ENCODE data around the gene ITPK1. TPM values are rescaled to one million over a fixed set of nuclear protein-coding genes. Genes with fewer than 3 reads are reported as not detected.

The ITPK1 gene
- total RNA-seq, 1 experiment from 2014 or later, result 57.0 TPM

DNA sequence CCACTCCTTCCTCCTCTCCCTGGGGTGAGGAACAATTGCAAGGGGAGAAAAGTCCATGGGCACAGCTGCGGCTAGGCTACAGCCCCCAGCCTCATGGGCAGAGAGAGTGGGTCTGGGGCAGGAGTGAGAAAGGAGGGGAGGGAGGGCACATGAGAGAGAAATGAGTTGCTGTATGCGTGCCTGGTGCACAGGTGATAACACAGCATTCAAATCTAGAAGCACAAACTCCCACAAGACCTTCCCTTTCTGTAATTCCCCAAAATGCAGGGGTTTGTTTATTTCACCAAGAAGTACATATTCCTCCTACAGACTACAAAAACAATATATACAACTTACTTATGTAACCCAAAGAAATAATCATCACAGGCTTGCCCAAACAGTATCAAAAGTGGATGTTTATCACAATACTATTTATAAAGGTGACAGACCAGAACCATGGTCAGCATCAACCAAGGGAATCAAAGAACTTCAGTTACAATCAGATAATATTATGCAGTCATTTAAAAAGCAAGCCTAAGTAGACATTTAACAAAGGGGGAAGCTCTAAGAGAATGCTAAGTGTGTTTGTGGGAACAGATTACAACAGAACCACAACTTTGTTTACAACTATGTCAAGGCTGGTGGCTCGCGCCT is 54.2 kb downstream of the ITPK1 start:
- no peak for DNase-seq (ENCODE audit: low read depth)

DNA sequence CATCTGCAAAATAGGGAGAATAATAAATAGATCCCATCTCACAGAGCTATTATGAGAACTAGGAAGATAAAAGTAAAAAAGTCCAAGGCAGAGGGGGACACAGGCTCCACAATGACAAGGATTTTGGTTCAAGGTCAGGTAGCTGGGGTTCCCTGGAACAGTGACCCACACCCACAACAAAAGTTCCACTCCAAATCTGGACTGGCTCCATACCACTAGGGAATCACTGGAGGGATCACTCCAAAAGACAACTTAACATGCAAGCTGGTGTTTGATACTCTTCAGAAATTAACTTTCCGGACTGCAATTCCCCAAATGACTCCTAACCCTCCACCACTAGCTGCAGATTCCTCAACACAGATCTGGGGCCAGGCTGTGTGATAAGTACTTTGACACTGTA is 54.9 kb downstream of the ITPK1 start:
- DNase-seq (ENCODE audit: low read depth), result no peak

GRCh38 chr14:93059917-93060545 is 55.7 kb downstream of the ITPK1 start:
- DNase-seq (ENCODE audit: low read depth), result no peak

GRCh38 chr14:93059260-93059659 is 56.5 kb downstream of the ITPK1 start:
- no peak for DNase-seq (ENCODE audit: low read depth)

DNA sequence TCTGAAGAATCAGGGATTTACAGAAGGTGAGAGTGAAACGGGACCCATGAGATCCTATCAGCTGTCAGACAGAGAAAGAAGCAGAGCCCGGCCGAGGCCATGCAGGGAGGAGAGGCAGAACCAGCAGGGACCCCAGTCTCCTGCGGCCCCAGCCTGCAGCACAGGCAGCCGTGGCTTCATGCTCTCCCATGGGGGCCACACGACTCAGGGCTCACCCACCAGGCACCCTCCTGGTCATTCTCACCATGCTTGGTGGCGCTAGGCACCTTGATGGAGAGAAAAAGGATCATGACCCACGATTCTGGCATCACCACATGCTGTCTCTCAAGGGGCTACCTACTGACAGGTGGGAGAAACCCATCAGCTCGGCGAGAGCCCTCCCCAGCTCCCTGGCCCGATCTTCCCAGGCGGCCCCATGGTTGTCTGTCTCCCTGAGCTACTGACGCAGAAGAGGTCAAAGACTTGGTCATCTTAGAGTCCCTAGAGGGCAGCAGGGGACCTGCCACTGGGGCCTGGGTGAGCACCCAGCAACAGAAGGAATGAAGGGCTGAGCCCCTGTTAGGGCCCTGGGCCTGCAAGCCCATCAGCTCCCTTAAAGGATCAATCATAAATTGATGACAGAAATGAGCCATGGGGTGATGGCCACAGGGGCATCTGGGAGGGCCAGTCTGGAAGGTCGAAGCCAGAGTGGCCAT is 58.0 kb downstream of the ITPK1 start:
- no peak for DNase-seq (ENCODE audit: low read depth)

DNA sequence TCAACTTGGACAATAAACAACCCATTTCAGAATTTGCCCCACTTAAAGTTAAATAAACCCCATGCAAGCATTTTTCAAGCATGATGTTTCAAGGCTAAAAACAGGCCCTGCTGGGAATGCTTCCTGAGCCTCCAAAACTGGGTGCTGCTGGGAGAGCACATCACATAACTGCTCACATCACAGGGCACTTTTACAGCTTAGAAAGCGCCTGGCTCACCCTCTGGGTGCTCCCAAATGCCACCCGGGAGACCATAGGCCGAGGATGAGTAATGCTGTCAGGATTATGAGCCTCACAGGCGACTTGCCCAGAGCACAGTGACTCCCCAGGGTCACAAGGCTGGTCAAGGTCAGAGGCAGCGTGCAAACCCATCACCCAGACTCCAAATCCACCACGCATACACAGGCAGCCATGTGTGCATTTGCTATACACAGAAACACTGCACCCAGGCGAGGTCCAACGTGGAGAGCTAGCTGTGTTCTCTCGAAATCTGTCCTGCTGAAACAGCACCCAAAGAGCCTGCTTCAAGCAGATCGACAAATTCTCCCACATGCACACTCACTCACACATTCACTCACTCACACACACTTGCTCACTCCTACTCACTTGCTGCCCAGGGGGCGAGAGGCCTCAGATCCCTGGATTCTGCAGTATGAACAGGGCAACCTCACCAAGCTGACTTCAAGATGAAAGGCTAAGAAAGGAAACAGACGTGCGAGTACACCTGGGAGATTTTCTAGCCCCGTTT is 58.7 kb downstream of the ITPK1 start:
- no peak for DNase-seq (ENCODE audit: low read depth)

GRCh38 chr14:93056166-93056839 is 59.4 kb downstream of the ITPK1 start:
- DNase-seq (ENCODE audit: low read depth), result no peak

DNA sequence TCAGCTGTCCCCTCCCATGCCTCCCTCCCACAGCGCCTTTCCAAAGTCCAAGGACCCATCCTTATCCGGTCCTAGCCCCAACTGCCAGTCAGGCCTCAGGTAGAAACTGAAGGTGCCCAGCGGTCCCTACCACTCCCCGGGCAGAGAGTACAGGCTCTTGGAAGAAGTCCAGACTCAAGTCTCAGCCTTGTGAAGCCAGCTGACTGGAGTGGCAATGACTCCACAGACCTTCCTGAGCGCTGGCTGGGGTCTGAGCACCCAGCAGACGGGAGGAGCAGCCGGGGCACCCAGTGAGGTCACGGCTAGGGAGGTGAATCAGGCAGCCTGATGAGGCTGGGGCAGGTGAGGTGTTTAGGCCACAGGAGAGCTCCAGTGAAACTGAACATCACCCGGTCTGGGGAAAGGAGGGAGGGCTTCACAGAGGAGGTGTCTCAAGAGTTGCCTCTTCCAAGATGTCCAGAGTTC is 60.0 kb downstream of the ITPK1 start:
- no peak for DNase-seq (ENCODE audit: low read depth)

GRCh38 chr14:93054876-93055275 is 60.8 kb downstream of the ITPK1 start:
- no peak for DNase-seq (ENCODE audit: low read depth)

GRCh38 chr14:93054006-93054405 is 61.7 kb downstream of the ITPK1 start:
- DNase-seq (ENCODE audit: low read depth), result no peak

- DNase-seq (ENCODE audit: low read depth), result no peak
Measured at GRCh38 chr14:93051600-93052546, 63.9 kb downstream of the ITPK1 start.

DNA sequence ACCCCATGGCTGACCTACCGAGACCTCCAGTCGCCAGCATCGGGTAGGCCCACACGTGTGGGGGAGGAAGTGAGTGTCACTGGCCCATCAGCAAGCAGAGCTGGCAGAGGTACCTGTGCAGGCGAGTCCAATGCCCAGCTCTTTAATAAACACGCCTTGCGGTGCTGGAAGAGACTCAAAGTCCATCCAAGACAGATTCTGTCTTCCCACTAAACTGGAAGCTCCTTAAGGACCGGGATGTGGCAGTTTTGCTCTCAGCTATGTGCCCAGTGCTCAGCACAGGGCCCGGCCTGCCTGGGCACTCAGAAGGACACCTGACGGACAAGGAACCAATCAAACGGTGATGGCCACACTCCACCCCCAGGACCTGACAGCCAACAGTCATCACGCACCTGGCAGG is 65.0 kb downstream of the ITPK1 start:
- DNase-seq (ENCODE audit: low read depth), result no peak

DNA sequence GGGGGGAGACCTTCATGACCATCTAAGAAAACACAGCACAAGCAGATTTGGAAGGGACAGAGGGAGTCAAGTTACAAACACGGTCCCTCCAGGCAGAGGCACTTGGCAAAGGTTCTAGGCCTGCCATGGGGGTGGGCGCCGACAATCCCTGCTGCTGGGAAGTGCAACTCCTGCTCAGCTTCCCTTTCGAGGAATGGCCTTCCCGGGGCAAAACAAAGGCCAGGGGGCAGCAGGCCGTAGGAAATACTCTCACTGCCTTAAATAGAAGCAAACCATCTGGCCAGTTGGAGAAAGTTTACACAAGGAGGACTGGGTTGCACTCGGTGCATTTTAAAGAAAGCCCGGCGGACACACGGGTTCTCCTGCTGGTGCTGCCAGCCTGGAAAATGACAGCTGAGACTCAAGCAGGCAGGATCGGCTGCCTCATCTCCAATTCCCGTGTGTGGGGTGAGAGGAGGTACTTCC is 65.8 kb downstream of the ITPK1 start:
- no peak for DNase-seq (ENCODE audit: low read depth)

DNA sequence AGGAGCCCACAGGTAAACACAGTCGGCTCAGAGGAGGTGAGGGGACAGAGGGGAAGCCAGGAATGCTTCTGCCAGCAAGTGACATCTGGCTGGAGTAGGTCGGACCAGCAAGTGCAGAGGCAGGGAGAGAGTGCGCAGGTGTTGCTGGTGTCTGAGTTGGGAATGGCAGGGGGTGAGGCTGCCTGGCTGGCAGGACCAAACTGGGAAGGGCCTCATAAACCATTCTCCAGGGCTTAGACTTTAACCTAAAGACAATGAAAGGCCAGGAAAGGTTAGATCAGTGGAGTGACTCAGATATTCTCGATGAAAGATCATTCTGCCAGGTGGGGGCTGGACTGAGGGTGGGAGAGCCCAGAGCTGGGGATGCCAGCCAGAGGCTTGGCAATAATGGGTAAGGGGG is 66.4 kb downstream of the ITPK1 start:
- no peak for DNase-seq (ENCODE audit: low read depth)

DNA sequence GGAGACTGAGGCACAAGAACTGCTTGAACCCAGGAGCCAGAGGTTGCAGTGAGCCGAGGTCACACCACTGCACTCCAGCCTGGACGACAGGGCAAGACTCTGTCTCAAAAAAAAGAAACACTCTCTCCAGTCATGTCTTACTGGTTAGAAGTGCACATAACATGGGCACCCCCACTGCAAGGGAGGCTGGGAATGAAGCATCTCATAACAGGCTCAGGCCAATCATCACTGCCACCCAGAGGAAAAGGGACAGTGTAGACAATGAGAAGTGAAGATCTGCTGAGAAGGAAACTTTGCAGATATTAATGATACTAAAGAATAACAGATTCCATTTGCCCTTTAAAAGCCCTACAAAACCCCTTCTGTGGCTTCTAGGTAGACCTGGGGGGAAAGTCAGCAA is 66.9 kb downstream of the ITPK1 start:
- DNase-seq (ENCODE audit: low read depth), result no peak

- DNase-seq (ENCODE audit: low read depth), result no peak
Measured at GRCh38 chr14:93047661-93048060, 68.1 kb downstream of the ITPK1 start.

DNA sequence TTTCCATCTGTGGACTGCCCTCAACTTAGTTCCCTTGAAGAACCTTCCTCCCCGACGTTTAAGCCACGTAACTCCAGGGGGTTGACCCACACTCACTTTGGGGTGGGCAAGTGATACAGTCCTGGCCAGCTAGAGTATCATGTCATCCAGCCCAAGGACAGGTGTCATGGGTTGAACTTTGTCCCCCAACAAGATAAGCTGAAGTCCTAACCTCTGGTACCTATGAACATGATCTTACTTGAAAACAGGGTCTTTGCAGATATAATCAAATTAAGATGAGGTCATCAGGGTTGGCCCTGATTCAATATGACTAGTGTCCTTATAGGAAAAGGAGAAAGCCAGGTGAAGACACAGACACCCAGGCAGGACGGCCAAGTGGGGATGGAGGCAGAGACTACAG is 68.6 kb downstream of the ITPK1 start:
- no peak for DNase-seq (ENCODE audit: low read depth)

- no peak for DNase-seq (ENCODE audit: low read depth)
Measured at GRCh38 chr14:93046705-93047050, 69.0 kb downstream of the ITPK1 start.

GRCh38 chr14:93045965-93046704 is 69.6 kb downstream of the ITPK1 start:
- DNase-seq (ENCODE audit: low read depth), result peak; percentile 64
